Measurements from ENCODE around the gene GBP3. TPM values are rescaled to one million over a fixed set of nuclear protein-coding genes. Genes with fewer than 3 reads are reported as not detected.
"Not testable (repeated sequence)": the region's sequence is repeated elsewhere in the genome, so short reads cannot be mapped to it uniquely, and the experiment has no call there.

Gene GBP3
- polyA plus RNA-seq (ENCODE audit: insufficient read depth in 1 of 5, insufficient read length in 5 of 5, low replicate concordance in 1 of 5), result 10 to 100 TPM in 4 of 5 donors, 1 to 10 TPM in 1; 9.3 to 16.0 (median 11.8) TPM
- long read RNA-seq, donor 1, result 0 reads
- long read RNA-seq, donor 2, result 0 reads
- long read RNA-seq, donor 3, partial matches to known transcripts, result 0 of 2 reads
- long read RNA-seq, donor 3, other reads (novel, unspliced or antisense), result 0 of 2 reads
- long read RNA-seq, donor 4, result 0 reads
- long read RNA-seq, donor 5, partial matches to known transcripts, result 0 of 1 reads
- long read RNA-seq, donor 5, other reads (novel, unspliced or antisense), result 0 of 1 reads
- long read RNA-seq, donor 6, result 0 reads
- long read RNA-seq, donor 7, partial matches to known transcripts, result 6 of 8 reads
- long read RNA-seq, donor 7, other reads (novel, unspliced or antisense), result 0 of 8 reads
- long read RNA-seq, donor 8, result 0 reads

- peak; percentile 44 to 61 for DNase-seq
Measured at GRCh38 chr1:89022167-89022959, at the start of gene GBP3. Gene GBP3 (minus strand): TSS chr1:89022866. CDS start chr1:89020721, 2,145 bp downstream.

- no peak for DNase-seq
Measured at GRCh38 chr1:89070509-89070908, 47.8 kb upstream of the GBP3 start.

- no peak for DNase-seq
Measured at GRCh38 chr1:89069951-89070350, 47.3 kb upstream of the GBP3 start.

DNA sequence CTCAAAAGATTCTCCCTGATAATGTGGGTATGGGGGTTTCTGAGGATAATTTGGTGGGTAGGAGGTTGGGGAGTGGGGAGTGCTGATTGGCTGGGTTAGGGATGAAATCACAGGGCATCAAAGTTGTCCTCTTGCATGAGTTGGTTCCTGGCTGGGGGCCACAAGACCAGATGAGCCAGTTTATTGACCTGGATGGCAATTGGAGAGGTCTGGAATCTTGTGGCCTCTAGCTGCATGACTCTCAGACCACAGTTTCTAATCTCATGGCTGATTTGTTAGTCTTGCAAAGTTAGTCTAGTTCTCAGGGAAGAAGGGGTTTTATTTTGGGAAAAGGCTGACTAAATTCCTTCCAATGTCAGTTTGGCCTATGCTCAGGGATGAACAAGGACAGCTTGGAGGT lies 45.6 kb upstream of the GBP3 start:
- DNase-seq, result no peak

- DNase-seq, result peak; percentile 73 to 83
Measured at GRCh38 chr1:89065079-89065868, 42.6 kb upstream of the GBP3 start, which contains the start of gene GBP1. Gene GBP1 (minus strand): TSS chr1:89065208. CDS start chr1:89063234, 1,974 bp downstream.

- DNase-seq, result peak; percentile 25 to 48
Measured at GRCh38 chr1:89064632-89065031, 42.0 kb upstream of the GBP3 start.

DNA sequence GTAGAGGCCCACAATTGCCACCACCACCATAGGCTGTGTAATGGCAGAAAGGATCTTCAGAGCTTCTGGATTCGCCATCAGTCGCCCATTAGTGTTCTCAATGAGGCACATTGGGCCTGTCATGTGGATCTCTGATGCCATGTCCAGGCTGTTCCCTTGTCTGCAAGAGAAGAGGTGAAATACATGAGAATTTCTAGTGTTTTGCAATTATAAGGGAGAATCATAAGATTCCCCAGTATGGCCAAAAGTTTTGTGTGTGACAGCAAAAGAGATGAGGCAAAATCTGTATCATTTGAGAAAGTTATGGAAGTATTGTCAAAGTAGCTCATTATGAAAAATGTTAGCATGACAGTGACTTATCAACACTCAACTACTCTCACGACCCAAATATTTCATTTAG lies 40.4 kb upstream of the GBP3 start:
- DNase-seq, result no peak

- no peak for DNase-seq
Measured at GRCh38 chr1:89060091-89060490, 37.4 kb upstream of the GBP3 start.

DNA sequence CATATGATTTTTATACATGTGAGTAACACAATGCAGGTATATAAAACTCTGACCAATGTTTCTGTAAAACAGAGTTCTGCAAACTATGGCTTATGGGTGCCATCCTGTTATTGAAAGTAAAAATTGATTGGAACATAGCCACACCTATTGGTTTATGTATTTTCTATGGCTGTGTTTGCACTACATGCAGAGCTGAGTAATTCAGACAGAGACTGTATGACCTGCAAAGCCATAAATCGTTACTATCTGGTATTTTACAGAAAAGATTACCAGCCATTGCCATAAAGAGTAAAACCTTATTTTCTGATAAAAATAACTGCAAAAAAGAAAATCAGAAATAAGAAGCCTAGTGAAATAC lies 29.3 kb upstream of the GBP3 start:
- DNase-seq, result no peak

DNA sequence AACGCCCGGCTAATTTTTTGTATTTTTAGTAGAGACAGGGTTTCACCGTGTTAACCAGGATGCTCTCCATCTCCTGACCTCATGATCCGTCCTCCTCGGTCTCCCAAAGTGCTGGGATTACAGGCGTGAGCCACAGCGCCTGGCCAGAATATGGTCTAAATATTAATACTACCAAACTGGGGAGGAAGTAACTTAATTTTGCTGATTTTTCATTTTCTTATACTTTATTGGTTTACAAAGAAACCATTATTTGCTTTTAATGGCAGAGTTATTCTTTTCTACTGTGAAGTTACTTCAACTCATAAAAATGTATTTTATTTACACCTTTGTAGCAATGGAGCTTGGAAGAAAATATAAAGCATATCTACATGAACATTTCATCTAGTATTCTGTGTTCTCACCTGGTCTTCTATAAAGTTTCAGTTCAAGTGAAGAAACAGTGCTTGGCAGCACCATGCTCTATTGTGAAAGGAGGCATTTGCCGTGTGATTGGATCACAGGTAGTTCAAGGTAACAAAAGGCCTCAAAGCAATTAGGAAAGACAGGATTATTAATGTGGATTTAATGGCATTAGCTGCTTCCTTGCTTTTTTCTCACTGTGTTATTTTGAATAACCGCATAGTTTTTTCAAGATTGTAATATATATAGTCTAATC lies 28.8 kb upstream of the GBP3 start:
- DNase-seq, result no peak

- no peak for DNase-seq
Measured at GRCh38 chr1:89050649-89051033, 28.0 kb upstream of the GBP3 start.

DNA sequence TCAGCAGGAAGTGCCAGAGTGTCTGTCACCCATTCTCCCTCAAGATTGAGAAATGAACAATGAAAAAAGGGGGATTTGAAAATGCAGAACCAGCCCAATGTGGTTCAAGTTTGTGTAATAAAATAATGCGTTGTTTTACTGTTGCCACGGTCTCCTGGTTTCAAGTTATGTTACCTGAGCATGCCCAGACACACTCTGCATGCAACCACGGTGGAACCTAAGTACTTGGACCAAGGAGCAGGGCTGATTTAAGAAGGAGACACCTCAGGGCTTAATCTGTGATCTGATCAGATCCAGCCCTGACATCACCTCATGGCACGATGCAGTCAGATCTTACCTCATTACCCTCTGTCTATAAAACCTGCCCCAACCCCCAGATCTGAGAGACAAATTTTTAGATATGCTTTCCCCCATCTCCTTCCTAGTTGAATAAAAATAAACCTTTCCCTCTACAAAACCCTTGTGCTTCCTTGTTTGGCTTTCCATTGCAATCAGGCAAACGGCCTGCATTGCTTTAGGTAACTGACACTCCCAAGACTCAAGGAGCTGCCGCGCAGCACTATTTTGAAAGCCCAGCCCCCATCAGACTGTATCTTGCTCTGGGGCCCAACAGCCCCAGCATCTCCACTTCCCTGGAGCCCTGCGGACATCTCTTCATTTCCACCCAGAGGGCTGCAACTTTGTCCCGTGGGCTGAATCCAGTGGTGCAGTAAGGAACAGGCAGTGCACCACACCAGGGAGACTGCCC lies 27.4 kb upstream of the GBP3 start:
- DNase-seq, result not testable (repeated sequence)

GRCh38 chr1:89049187-89049586 lies 26.5 kb upstream of the GBP3 start:
- not testable (repeated sequence) for DNase-seq

GRCh38 chr1:89047734-89048133 lies 25.1 kb upstream of the GBP3 start:
- no peak for DNase-seq

GRCh38 chr1:89046318-89047183 lies 23.9 kb upstream of the GBP3 start:
- not testable (repeated sequence) for DNase-seq

DNA sequence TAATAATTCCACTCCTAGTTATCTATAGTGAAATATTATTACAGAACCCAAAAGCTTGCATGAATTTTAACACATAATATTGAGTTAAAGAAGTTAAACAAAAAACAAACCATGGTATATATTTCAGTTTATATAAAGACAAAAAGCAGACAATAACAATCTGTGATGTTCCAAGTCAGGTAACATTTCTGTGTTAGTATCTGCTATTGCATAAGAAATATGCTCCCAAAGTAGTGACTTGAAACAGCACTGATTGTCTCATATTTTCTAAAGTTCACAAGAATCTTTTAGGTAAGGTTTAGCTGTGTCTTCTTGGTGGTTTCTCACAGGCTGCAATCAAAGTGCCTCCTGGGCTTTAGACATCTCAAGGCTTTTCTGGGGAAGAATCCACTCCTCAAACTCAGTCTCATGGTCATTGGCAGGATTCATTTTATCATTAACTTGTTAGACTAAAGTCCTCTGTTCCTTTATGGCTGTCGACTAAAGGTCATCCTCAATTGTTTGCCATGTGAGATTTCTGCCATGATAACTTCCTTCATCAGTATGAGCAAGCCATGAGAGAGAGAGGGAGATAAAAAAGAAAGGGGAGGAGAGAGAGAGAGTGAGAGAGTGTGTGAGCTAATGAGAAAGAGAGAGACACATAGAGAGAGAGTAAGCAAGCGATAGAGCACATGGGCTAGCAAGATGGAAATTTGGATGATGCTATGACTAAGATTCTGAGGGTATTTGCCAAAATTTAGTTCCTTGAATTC lies 22.5 kb upstream of the GBP3 start:
- DNase-seq, result no peak

DNA sequence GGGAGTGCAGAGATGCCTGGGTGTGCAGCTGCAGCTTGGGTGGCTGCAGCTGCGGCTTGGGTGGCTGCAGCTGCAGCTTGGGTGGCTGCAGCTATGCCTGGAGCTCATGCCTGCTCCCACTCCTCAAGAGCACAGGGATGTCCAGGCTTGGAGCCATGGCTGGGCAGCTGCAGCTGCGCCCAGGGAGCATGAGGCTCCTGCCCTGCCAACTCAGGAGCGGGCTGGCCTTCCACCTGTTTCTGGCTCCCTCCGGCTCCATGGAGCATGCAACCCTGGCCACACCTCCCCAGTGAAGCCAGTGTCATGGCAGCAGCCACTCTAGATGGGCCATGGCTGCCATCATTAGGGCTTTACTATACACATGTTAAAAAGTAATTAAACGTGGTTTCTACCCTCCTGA lies 21.3 kb upstream of the GBP3 start:
- no peak for DNase-seq

- no peak for DNase-seq
Measured at GRCh38 chr1:89042491-89042890, 19.8 kb upstream of the GBP3 start.

- DNase-seq, result no peak
Measured at GRCh38 chr1:89041721-89042120, 19.1 kb upstream of the GBP3 start.

Data from right lung (tissue), 10 donors.